Activated gamma-delta T cell treated with Interleukin-2 at 50 U/mL for 16 hours (primary cell): ENCODE data around the gene SMLR1.

Source experiments
- DNase-seq: peaks from one replicate; pipeline ENCODE4 v3.0.0-alpha.2; 2020

Gene SMLR1

DNA sequence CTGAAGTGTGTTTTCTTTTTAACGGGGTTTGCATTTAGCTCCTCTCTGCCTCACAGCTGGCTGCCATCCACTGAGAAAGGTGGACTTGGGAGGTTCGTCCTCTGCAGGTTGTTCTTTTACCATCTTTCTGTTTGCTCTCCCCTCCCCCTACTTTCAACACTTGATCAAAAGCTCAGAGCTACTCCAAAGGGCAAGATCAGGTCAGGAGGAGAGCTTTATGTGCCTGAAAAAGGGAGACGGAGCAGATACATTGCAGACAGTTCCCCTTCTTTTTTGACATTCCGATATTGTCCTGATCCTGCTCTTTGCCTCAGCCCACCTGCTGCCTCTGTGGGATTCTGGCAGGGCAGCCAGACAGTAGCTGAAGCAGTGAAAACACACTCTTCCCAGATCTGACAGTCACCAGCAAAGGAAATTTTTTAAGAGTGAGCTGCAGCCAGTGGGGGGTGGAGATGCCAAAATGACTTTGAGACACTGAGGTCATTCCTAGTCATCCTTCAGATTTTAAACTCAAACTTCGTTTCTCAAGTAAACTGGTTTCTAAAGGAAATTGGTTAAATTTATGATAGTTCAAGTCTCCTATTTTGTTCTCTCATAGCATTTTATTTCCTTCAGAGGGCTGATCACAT is 26.5 kb downstream of the SMLR1 start:
- no peak for DNase-seq

GRCh38 chr6:130858054-130858453 is 30.8 kb downstream of the SMLR1 start:
- DNase-seq, result no peak

DNA sequence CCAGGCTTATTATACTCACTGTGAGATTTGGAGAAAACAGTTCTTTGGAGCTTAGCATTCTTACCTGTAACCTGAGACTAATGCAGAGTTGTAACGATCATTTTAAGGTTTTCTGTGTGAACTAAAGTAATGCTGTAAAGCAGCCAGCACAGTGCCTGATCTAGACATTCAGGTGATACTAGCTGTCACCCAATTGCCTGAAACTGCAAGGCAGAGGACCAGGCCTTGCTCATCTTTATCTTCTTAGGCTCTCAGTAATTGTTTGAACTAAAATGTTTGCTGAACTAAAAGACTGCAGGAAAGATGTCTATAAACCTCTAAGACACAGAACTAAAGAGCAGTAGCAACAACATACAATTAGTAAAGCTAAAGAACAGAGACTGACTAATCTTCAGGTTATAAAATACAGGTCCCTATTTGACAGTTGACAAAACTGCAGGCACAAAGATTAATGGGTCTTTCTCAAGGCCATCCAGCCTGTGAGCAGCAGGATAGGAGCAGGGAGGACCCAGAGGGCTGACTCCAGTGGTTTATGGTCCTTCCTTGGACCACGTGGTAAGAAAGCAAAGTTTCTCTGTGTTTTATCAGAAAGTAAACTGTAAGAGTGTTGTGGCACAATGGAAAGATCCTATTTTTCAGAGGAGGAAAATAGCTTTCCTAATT is 31.4 kb downstream of the SMLR1 start:
- DNase-seq, result no peak

GRCh38 chr6:130859161-130859867 is 32.1 kb downstream of the SMLR1 start:
- DNase-seq, result no peak

GRCh38 chr6:130862370-130862769 is 35.2 kb downstream of the SMLR1 start:
- no peak for DNase-seq

GRCh38 chr6:130863415-130864230 is 36.4 kb downstream of the SMLR1 start:
- DNase-seq, result no peak

GRCh38 chr6:130864344-130864743 is 37.1 kb downstream of the SMLR1 start:
- DNase-seq, result no peak

DNA sequence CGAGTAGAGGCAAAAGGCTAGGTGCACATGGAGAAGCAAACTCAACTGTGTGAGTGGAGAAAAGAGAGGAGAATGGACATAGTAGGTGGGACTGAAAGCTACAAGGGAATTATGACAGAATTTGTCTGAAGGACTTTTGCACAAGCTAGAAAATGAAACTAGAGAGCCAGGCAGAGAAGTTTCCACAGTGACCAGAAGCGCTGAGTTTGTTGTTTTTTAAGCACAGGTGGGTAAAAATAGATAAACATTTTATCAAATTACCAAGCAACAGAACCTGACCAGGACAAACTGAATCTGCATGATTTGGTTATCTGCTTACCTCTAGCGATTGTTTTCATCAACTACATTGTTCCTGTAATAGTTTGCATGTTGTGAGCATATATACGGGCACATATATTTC is 38.6 kb downstream of the SMLR1 start:
- DNase-seq, result no peak

- no peak for DNase-seq
Observed at GRCh38 chr6:130869681-130870080, 42.5 kb downstream of the SMLR1 start.

GRCh38 chr6:130870179-130870880 is 43.1 kb downstream of the SMLR1 start:
- DNase-seq, result no peak

DNA sequence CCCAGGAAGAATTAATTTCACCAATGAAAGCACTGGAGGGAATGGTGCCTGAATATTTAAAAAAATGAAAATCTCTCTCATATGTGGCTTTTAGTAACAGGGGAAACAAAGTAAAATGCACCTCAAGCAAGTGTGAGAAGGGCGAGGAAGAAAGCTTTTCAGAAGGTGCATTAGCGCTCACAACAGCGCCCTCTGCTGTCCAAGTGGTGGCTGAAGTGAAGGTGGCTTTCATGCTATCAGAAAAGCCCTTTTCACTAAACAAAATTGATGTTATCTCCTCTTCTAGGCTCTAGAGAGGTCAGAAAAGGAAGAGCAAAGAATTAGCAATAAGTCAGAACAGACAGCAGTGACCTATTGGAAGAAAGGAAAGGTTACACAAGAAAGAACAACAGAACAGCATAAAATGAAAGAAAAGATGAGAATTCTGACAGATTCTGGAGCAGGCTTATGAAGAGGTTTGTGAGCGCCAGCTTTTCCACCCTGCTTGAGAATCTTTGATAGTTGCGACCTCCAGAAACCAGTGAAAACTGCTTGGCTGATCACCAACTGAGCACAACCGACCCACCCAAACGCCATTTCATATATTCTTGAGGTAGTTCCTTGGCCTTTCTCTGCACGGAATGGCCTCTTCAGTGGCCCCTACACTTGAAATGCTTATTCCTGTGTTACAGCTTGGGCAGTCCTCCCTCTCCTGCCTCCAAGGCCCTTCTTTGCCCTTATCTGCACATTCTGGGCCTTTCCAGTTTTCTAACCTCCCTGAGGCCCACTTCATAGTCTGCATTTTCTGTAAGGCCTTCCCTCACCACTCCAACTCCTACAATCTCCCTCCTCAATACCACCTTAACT is 45.3 kb downstream of the SMLR1 start:
- peak; percentile 74 for DNase-seq

DNA sequence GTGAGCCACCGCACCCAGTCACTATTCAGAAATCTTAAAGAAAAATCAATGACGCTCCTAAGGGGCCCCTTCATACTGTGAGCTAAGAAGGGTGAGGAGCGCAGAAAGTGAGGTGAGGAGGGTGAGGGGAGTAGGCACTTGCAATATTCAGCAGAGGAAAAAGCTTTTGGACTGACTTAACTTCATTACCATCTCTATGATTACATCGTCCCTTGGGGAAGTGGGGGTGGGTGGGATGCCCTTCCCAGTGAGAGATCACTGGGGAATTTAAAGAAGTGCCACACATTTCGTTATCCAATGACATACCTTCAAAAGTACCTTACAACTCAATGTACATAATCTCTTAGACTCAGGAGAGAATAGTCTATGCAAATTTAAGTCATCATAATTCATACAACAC is 46.5 kb downstream of the SMLR1 start:
- no peak for DNase-seq

DNA sequence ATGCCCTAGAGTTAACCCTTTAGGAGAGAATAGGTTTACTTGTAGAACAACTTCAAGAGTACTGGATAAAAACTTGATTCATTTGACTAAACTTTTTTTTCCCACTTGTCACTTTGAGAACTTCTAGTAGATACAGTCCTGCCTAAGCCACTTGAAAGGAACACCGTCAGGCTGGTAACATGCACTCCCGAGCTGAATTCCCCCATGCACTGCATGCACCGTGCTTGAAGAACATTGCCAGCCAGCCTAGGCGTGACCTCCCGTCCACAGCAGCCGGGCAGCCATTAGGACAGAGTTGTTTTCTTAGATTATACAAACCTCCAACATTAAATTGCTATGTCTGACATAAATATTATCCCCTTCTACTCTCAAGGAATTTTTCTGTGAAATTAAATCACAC is 52.6 kb downstream of the SMLR1 start:
- no peak for DNase-seq

DNA sequence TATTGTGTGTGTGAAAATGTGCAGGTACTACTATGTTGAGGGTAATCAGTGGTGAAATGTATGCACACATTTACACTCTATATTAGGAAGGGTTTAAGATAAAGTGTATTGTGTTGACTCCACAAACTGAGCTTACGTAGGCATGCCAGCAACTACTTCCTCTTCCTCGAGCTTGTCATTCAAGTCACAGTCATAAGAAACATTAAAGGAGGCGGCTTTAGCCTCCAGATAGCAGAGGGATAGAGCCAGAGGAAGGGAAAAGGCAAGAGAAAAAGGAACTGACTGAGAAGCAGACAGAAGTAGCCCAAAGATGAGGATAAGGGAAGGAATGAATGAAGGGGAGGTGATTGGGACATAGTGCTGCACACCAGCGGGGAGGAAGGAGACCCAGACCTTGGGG is 55.2 kb downstream of the SMLR1 start:
- DNase-seq, result no peak

DNA sequence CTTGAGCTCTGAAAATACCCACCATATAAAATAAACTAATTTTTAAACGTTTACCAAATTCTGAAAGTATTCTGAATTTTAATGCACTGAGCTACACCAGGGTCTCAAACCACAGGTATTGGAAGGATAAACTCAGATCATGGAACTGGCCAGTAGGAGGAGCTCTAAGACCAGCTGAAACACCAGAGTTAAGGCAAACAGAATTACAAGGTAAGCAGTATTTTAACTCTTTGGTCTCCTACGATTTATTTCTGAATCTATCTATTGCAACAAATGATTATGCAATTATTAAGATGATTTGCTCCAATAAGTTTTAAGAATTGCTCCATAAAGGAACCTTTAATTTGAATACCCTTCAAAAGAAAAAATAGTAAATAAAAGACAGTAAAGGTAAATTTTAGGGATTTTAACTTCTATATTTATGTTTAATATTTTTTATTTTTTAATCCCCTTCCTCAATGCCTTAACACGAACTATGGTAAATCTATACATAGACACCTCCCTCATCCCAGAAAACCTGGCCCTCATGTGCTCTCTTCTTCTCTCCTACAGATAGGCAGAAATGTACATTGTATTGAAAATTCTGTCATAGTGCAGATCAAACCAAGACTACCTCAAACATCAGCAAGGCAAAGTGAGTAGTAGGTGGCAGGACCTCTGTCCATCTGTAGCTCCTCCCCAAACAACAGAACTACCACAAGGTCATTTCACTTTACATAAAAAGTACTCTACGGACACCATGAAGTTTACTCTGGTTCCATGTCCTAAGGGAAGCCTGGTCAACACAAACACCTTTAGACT is 58.4 kb downstream of the SMLR1 start:
- peak; percentile 77 for DNase-seq
